ENCODE data around the gene PIK3R5.

The PIK3R5 gene

GRCh38 chr17:8965394-8966168 is at the start of gene PIK3R5:
TSS of gene PIK3R5 (minus strand) at chr17:8965707. CDS start at chr17:8911494, 54,213 bp downstream.
- H3K4me3 ChIP-seq (ENCODE audit: low read length), result no peak within 1 kb of the TSS
- TF ChIP-seq CTCF (conservative IDR thresholded peaks at IDR 0.05; ENCODE audit: low read length), result no peak
- DNase-seq (ENCODE audit: low read depth), result no peak

DNA sequence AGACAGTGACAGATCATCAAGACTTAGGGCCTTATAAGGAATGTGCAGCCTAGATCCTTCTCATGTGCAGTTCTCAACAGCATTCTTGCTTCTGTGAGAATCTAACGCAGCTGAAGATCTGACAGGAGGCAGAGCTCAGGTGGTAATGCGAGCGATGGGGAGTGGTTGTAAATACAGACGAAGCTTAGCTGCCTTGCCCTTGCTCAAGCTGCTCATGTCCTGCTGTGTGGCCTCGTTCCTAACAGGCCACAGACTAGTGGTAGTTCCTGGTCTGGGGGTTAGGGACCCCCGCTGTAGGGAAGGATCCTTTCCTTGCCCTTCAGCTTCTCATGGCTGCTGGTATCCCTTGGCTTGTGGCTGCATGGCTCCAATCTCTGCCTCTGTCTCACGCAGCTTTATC is 45.5 kb upstream of the PIK3R5 start:
- H3K4me3 ChIP-seq (ENCODE audit: low read length), result no peak overlapping the region
- no peak for DNase-seq (ENCODE audit: low read depth)
- no peak for TF ChIP-seq CTCF (conservative IDR thresholded peaks at IDR 0.05; ENCODE audit: low read length)

DNA sequence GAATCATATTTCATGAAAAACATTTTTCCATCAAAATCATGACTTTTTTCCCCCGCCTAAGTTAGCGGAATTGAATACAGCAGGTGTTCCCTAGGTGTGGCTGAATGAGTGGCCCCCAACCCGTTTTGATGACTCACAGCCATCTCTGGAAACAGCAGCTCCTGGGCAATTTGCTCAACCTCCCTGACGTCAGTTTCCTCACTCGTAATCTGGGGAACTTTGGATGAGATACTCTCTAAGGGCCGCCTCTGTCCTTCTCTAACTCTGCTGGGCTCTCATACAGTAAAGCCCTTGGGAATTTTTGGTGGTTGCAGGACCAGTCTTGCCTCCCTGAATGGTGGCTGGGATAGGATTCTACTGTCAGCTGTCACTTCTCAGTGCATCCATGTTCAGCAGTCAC is 44.2 kb upstream of the PIK3R5 start:
- DNase-seq (ENCODE audit: low read depth), result no peak
- no peak for TF ChIP-seq CTCF (conservative IDR thresholded peaks at IDR 0.05; ENCODE audit: low read length)
- H3K4me3 ChIP-seq (ENCODE audit: low read length), result no peak overlapping the region

DNA sequence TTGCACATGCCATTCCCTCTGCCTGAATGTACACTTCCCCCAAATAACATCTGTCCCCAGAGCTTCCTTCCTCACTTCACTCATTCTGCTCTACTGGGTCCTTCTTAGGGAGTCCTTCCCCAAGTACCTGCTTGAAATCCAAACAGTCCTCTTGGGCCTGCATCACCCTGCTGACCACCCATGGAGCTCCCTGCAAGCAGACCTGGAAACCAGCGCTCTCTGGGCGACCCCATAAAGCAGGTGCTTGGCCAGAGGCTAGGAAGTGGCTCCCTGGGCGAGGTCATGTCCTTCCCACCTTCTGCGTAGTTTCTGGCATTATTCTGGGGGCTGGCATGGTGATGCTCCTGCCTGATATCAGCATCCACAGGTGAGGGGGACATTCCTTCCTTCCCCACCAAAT is 43.6 kb upstream of the PIK3R5 start:
- no peak for DNase-seq (ENCODE audit: low read depth)
- H3K4me3 ChIP-seq (ENCODE audit: low read length), result no peak overlapping the region
- TF ChIP-seq CTCF (conservative IDR thresholded peaks at IDR 0.05; ENCODE audit: low read length), result no peak

- no peak overlapping the region for H3K4me3 ChIP-seq (ENCODE audit: low read length)
- DNase-seq (ENCODE audit: low read depth), result no peak
- TF ChIP-seq CTCF (conservative IDR thresholded peaks at IDR 0.05; ENCODE audit: low read length), result no peak
Observed at GRCh38 chr17:9007052-9007714, 41.7 kb upstream of the PIK3R5 start.

DNA sequence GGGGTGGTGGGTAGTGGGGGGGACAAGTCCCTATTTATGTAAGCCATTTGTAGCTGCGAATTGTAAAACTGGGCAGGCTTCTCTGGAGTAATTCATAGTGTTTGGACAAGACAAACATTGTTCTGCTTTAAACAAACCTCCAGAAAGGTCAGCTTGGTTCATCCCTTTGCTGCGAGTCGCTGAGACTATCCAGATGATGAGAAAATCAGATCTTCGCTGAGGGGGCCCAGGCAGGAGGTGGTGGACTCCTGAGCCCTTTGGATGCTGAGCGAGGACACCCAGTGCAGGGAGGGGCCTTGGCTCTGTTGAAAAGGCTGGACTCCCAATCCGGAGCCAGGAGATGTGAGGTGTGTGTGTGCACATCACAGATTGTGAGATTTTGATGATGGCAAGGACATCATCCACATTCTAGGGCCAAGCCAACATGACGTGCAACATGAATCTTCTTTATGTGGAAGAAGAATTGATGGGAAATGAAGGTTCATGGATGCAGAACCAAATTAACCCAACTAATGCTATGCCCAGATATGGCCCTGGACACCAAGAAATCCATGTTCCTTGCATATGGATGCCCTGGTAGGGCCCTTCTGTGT is 40.8 kb upstream of the PIK3R5 start:
- no peak overlapping the region for H3K4me3 ChIP-seq (ENCODE audit: low read length)
- TF ChIP-seq CTCF (conservative IDR thresholded peaks at IDR 0.05; ENCODE audit: low read length), result no peak
- no peak for DNase-seq (ENCODE audit: low read depth)

DNA sequence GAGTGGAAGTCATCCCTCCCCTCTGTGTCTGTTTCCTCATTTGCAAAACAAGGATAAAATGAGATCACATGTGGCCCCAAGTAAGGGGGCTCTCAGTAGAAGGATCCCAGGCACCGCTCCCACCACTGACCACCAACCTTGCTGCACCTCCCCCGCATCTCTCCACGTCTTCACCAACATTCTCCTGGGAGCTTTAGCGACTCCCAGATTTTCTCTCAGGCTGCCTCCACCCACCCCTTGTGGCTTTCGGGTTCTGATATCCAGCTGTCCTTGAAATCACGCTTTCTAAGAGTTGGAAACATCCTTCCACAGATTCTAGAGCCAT is 39.4 kb upstream of the PIK3R5 start:
- no peak overlapping the region for H3K4me3 ChIP-seq (ENCODE audit: low read length)
- no peak for DNase-seq (ENCODE audit: low read depth)
- no peak for TF ChIP-seq CTCF (conservative IDR thresholded peaks at IDR 0.05; ENCODE audit: low read length)

Data from AG10803 (cell line).